ENCODE data around the gene KIAA1755. TPM values are rescaled to one million over a fixed set of nuclear protein-coding genes. Genes with fewer than 3 reads are reported as not detected.

KIAA1755 gene
- total RNA-seq, 6 experiments from 2014 or later: 0.06 to 2.7 (median 1.5) TPM

DNA sequence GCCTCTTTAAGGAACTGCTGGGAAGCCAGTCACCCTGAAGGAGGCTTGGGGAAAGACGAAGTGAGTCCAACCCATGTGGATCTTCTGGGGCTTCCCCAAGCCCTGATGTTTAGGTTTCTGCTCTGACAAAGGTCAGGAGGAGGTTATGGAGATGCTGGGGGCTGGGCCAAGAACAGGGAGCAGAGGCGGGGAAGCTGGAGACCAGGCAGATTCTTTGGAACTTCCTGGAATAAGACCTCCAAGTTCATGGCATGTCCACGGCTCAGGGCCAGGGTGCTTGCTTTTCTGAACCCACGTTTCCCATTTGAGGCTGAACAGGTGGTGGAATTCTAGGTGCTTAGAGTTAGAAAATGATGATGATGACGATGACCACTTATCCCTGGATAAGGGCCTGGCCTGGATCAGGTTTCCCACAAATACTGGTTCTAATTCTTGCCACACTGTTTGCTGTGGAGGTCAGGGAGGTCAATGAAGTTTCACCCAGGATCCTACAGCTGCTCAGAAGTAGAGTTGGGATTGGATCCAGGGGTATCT, 65.5 kb downstream of the KIAA1755 start:
- WGBS (ENCODE audit: insufficient coverage, low coverage, low lambda C conversion rate, missing lambda C conversion rate): 55% methylated on average over 5 of the region's 5 CpGs
- H3K9me3 ChIP-seq: no peaks in the 10 kb centered on the region
- no peaks in the 10 kb centered on the region for H3K27me3 ChIP-seq
- DNase-seq (no peak), ATAC-seq (peak; percentile 70 to 82 (median 78))
- peaks cover 0 to 13% (median 3%) of the 10 kb centered on the region in 4 donors for H3K4me1 ChIP-seq
- H3K36me3 ChIP-seq: no peaks in the 10 kb centered on the region
- no peak for TF ChIP-seq POLR2A (IDR thresholded peaks at IDR 0.05)
- TF ChIP-seq, protein P1, sequence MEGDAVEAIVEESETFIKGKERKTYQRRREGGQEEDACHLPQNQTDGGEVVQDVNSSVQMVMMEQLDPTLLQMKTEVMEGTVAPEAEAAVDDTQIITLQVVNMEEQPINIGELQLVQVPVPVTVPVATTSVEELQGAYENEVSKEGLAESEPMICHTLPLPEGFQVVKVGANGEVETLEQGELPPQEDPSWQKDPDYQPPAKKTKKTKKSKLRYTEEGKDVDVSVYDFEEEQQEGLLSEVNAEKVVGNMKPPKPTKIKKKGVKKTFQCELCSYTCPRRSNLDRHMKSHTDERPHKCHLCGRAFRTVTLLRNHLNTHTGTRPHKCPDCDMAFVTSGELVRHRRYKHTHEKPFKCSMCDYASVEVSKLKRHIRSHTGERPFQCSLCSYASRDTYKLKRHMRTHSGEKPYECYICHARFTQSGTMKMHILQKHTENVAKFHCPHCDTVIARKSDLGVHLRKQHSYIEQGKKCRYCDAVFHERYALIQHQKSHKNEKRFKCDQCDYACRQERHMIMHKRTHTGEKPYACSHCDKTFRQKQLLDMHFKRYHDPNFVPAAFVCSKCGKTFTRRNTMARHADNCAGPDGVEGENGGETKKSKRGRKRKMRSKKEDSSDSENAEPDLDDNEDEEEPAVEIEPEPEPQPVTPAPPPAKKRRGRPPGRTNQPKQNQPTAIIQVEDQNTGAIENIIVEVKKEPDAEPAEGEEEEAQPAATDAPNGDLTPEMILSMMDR (IDR thresholded peaks at IDR 0.05): no peak
- intact Hi-C loops (cut with DNase I): no loop called here
- H3K27ac ChIP-seq: no peak overlapping the region
- H3K4me3 ChIP-seq: no peak overlapping the region

DNA sequence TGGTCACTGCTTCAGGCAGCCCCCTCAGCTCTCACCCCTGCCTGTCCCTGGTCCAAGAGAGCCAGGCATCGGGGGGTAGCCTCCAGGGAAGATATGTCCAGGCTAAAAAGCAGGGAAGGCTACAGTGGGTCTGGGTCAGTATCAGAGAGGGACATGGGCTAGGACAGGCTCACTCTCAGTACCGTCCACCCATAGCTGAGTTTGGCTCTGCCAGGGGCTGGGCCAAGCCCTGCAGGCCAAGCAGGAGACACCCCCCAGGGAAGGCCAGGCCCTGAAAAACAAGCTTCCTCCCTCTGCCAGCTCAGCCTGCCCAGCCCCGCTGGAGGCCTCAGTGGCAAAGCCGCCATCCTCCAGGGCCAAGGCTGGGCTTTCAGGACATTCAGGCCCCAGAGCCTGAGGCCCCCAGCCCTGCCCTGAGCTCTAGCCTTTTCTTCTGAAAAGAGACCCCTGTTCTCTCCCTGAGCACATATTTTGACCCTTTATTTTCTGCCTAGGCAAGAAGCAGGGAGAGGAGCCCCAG, 66.9 kb downstream of the KIAA1755 start:
- DNase-seq: no peak

DNA sequence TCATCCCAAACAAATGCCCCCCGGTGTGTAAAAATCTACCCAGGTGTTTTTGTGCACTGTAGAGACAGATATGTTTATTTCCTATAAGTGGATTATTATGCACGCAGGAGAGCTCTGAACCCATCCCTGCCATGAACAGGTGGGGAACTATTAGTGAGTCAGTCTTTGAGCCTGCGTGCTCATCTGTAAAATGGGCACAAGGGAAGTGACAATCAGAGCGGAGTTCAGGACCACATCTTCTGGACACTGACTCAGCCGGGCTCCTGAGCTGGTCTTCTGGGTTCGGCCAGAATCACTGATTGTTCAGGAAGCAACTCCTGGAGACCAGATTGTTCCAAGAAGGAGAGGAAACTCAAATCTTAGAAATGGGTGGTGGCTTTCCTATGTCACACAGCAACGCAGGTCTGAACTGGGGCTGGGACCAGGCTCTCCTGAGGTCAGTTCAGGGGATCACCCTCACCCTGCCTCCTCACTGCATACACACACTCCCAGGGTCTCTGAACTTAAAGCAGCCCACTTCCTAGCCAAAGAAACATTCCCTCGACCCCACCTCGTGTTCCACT, 68.1 kb downstream of the KIAA1755 start:
- ATAC-seq (no peak), DNase-seq (no peak)
- Histone ChIP-seq H3K4me3 (no peak overlapping the region), H3K36me3 (no peaks in the 10 kb centered on the region), H3K4me1 (peaks cover 0 to 13% (median 3%) of the 10 kb centered on the region in 4 donors), H3K27ac (no peak overlapping the region), H3K9me3 (no peaks in the 10 kb centered on the region), H3K27me3 (no peaks in the 10 kb centered on the region)
- WGBS (ENCODE audit: insufficient coverage, low coverage, low lambda C conversion rate, missing lambda C conversion rate): 78% methylated on average over 4 of the region's 9 CpGs
- TF ChIP-seq, protein P1 (IDR thresholded peaks at IDR 0.05): no peak
- TF ChIP-seq POLR2A (IDR thresholded peaks at IDR 0.05): no peak
- intact Hi-C loops (cut with DNase I): no loop called here

More for the DNA sequence above, 66.9 kb downstream of the KIAA1755 start:
- H3K4me1 ChIP-seq: peaks cover 0 to 13% (median 3%) of the 10 kb centered on the region in 4 donors
- no peaks in the 10 kb centered on the region for H3K27me3 ChIP-seq
- no CpG with 5 or more reads among the region's 4 CpGs for WGBS (ENCODE audit: insufficient coverage, low coverage, low lambda C conversion rate, missing lambda C conversion rate)
- H3K9me3 ChIP-seq: no peaks in the 10 kb centered on the region
- no peak overlapping the region for H3K27ac ChIP-seq
- TF ChIP-seq POLR2A (IDR thresholded peaks at IDR 0.05): no peak
- TF ChIP-seq, protein P1 (IDR thresholded peaks at IDR 0.05): no peak
- H3K4me3 ChIP-seq: no peak overlapping the region
- no peaks in the 10 kb centered on the region for H3K36me3 ChIP-seq
- no peak for ATAC-seq
- intact Hi-C loops (cut with DNase I): no loop called here

DNA sequence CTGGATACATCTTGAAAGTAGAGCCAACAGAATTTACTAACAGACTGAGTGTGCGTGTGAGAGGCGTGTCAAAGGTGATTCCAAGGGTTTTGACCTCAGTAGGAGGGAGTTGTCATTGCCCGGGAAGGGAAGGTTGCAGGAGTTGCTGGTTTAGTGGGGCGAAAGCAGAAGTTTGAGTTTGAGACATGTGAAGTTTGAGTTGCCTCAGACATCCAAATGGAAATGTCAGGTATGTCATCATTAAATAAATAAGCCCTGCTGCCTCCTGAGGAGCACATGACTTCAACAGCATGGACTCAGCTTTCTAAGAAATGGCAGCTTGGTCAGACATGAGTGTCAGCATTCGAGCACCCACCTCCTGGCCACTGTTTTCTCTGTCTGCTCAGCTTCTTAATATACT, 68.9 kb downstream of the KIAA1755 start:
- Histone ChIP-seq H3K4me1 (peaks cover 0 to 13% (median 3%) of the 10 kb centered on the region in 4 donors), H3K36me3 (no peaks in the 10 kb centered on the region), H3K4me3 (no peak overlapping the region), H3K27ac (no peak overlapping the region), H3K9me3 (no peaks in the 10 kb centered on the region), H3K27me3 (no peaks in the 10 kb centered on the region)
- DNase-seq (no peak), ATAC-seq (no peak)
- WGBS (ENCODE audit: insufficient coverage, low coverage, low lambda C conversion rate, missing lambda C conversion rate): 52% methylated on average over 4 of the region's 5 CpGs
- TF ChIP-seq, protein P1 (IDR thresholded peaks at IDR 0.05): no peak
- TF ChIP-seq POLR2A (IDR thresholded peaks at IDR 0.05): no peak
- intact Hi-C loops (cut with DNase I): no loop called here
